Right lung (tissue), 5 donors: Measurements from ENCODE around the gene OSCP1. TPM values are rescaled to one million over a fixed set of nuclear protein-coding genes. Genes with fewer than 3 reads are reported as not detected.

Experiments
- DNase-seq, 2 donors: peaks; one replicate each; pipeline ENCODE4 v3.0.0-alpha.2; 2013
- polyA plus RNA-seq, 5 donors: library from polyadenylated mRNA; unstranded; fragments of 120-200 nt; gene quantifications; one replicate each; pipeline versions ENCODE4 v1.2.1 to v1.2.3, GENCODE V29; 2013; ENCODE audit warnings: inconsistent platforms in 1 of 5, low replicate concordance in 1 of 5; ENCODE audit not compliant: insufficient read length in 5 of 5, insufficient read depth in 1 of 5

Gene OSCP1
- polyA plus RNA-seq, 5 donors: 14.8 to 20.6 (median 20.1) TPM

DNA sequence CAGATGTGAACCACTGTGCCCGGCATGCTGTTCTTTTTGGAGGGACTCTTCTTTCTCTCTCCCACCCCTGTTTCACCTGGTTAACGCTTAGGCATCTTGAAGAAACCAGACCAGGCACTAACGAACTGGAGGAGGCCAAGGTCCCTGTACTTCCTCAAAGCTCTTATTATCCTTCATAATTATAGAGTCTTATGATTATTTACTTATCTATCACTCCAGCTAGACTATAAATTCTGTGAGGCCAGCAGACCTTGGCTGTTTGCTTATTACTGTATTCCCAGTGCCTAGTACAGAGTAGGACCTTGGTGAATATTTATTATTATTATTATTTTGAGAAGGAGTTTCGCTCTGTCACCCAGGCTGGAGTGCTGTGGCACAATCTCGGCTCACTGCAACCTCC lies 26.7 kb upstream of the OSCP1 start:
- DNase-seq: no peak

DNA sequence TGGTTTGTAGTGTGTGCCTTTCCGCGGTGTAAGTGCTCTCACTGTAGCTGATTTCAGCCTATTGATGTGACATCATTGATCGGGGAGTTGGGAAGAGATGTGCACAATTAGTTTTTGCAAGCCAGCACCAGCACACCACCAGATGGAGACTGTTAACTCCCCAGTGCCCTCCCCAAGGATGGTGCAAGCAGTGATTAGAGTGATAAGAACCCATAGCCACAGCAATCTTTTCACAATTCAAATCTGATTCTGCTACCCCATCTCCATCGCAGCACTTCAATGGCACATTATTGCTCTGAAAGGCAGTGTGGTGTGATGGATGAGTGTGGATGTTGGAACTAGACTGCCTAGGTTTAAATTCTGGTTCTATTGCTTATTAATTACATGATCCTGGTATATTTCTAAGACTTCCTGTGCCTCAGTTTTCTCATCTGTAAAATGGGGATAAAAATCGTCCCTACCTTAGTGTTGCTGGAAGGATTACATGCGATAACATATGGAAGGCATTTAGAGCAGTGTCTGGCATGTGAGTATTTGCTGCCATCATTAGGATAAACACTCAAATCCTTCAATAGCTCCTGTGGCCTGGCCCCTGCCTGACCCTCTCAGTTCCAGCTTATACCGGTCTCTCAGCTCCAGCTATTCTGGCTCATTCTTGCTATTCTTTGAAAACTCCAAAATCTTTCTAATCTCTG lies 25.8 kb upstream of the OSCP1 start:
- DNase-seq: no peak

DNA sequence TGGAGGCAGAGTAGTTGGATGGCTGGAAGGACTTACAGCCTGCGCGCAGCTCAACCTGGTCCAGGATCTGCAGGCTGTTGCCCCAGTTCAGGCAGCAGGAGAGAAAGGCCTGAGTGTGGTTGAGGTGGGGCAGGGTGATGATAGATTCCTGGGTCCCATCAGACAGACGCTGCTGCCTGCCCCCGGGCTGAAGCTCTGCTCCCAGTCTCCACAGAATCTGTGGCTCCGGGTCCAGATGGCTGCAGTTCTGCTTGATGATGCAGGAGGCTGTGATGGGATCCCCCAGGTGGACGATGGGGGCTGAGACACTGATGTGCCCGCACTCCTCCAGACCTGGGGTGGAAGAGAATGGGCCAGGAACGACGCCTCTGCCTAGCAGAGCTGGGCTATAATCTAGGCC lies 25.1 kb upstream of the OSCP1 start:
- DNase-seq: no peak

DNA sequence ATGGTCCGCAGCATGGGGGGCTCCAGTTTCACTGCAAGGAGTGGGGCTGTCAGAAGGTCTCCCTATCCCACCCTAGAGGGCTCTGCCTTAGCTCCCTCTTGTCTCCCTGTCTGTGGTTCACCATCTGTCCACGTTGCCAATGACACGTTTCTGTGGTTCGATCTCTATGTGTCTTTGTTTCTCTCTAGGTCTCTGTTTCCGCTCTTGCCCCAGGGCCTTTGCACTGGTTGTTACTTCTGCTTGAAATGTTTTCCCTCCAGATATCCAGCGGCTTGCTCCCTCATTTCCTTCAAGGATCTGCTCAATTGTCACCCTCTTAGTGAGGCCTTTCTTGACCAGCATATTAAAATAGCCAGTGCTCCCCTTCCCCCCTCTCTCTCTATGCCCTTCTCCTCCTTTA lies 22.4 kb upstream of the OSCP1 start:
- no peak for DNase-seq

DNA sequence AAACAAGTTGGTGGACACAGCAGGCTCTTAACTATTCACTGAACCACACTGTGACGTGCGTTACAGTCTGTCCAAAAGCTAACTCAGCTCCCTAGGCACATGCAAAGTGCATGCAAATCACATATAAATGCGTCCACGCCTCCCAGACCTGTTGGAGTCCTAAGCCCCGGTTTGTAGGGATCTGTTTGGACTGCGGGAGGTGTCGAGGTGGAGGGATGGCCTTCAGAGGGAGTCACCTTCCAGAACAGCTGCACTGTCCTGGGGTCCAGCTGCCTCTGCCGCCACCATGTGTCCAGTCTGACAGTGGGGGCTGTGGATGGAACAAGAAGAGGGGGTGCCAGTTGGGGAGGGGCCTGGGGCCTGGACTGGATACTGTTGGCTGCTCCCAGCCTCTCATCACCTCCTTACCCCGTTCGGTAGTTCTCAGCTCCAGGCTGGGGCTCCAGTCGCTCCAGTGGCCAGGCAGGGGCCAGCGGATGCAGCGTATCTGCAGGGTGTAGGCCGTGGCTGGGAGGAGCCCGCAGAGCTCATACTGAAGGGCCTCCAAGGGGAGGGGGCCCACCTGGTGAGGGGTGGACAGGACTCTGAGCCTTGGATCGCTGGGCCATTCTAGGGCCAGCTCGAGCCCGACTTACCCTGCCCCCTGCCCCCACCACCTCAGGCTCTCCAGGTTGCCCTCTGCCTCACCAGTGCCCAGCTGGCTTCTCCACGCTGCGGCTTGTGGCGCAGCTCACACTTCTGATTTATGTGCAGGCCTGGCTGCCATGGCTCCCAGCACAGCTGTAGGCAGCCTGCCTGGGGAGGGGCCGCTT lies 21.8 kb upstream of the OSCP1 start:
- DNase-seq: no peak

DNA sequence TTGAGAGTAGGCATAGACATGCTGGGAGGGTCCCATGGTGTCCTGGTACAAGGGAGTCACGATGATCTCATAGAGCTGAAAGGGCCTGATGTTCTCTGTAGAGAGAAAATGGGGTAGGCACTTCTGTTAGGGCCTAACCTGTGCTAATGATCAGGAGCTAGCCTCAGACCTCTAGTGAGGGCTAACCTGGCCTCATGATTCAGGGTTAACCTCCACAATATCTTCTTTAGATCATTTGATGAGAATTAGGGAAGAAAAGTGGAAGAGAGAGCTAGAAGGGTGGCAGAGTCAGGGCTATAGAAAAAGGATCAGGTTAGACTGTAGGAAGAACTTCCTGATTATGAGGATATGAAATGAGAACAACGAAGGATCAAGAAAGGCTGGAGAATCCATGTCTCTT lies 18.9 kb upstream of the OSCP1 start:
- no peak for DNase-seq

DNA sequence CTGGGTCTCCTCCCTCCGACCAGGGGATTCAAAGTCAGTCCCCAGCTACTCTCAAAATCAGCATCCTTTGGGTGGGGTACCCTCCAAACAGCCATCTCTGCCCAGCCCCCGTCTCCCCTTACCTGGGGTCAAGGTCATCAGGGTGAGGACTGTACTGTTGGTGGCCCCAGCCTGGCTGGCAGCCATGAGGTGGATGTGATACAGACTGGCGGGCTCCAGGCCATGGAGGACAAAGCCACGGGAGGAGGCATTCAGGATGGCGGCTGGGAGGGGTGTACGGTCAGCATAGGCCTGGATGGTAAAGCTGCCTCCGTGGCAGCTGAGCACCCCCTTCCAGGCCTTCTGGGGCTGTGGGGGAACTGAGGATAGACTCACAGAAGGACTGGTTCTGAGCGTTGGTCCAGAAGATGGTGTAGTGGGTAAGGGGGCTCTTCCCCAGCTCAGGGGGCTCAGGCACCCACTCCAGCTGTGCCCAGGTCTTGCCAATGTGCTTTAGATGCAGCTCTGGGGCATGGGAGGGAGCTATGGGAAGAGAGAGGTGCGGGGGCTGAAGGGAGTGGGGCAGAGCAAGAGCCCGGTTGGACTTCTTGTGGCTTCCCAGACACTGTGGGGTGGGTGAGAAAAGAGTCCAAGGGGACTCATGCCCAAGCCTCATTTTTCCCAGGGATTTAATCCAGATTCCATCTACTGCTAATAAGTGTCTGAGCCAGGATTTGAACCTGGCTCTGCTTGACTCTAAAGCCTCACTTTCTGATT lies 17.6 kb upstream of the OSCP1 start:
- DNase-seq: no peak

DNA sequence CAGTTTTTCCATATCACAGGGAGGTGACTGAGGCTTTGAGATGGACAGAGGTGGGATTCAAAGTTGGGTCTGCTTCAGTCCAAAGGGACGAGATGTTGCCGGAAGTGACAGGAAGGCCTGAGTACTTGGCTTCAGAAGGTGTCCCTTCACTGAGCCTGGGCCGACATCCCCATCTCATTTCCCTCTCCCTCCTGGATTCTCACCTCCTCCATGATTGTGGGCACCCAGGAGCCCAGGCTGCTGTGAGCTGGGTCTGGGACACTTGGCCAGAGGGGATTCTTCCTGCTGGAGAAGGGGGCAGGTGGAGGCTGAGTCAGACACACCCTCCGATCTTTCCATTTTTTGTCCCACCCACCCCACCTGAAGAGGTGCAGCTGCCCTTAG lies 16.8 kb upstream of the OSCP1 start:
- no peak for DNase-seq

DNA sequence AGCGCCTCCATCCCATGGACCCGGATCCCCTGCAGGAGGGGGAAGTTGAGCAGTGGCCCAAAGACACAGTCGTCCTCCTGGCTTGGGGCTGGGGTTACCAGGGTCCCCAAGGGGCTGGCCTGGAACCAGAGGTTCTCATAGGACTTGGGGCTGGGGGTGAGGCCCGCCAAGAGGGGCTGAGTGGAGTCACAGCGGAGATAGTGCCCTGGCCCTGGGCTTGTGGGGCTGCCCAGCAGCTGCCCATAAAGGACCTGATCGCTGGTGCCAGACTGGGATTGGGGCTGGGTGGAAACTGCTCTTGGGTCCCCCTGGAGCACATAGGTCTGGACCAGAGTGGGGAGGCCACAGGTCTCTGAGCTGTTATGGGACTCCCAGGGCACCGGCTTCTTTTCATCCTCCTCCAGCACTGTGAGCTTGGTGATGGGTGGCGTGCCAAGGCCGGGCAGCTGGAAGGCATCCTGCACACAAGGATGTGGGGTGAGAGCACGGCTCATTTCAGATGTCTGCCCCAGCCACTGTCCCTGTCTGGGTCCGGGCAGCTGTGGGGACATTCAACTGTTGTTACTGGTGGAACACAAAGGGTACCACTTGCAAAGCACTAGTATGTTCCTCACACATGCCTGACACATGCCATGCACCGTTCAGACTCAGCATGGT lies 16.2 kb upstream of the OSCP1 start:
- no peak for DNase-seq

DNA sequence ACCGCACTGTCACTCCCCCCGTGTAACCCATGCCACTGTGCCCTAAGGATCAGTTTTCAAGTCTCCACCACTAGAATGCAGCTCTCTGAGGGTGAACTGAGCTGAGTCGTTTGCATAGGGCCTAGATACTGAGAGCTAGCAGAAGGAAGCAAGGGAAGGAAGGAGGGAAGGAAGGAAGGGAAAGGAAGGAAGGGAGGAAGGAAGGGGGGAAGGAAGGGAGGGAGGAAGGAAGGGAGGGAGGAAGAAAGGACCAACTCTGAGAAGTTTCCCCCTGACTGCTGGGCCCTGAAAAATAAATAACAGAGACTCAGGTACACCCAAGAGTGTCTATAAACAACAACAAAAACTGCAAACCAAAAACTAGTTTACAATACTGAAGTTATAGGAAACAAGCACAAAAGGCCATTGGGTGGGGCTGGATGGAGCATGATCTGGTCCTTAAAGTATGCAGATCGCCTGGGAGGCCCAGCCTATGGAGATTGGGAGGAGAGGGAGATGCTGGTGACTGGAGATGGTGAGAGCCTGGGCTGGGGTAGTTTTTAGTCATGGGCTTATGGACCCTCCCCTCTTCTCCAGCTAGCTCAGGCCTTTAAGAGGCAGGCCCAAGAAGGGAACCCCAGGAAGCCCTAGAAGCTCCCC lies 15.6 kb upstream of the OSCP1 start:
- DNase-seq: no peak

DNA sequence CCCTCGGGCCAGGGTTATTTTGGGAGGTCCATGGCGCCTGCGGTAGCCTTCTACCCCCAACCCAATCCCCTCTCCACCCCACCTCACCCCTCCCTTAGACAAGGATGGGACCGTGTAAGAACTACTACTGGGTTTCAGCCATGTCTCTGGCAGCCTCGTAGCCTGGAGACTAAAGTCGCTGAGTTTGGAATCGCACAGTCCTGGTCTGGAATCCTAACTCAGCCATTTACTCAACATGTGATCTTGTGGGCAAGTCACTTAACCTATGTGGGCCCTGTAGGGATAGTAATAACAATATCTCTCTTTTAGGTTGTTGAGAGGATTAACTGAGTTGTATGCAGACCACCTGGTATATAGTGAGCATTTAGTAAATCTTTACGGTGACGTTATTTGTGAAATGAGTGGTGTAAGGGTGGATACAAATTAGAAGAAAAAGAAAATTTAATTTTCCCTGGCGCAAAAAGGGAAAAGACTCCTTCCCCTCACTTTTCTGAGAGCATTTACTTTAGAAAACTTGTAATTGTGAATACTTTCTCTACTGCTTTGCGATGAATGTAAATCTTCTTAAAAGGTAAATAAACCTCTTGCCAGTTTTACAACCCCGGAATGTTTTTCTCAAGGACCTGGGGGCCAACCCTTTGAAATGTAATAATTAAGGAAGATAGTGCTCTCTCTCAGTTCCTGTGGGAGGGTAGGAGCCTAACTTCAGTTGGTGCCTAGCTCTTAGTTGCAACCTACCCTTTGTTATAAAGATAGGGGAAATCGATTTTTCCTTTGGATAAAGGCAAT lies 14.5 kb upstream of the OSCP1 start:
- DNase-seq: no peak

DNA sequence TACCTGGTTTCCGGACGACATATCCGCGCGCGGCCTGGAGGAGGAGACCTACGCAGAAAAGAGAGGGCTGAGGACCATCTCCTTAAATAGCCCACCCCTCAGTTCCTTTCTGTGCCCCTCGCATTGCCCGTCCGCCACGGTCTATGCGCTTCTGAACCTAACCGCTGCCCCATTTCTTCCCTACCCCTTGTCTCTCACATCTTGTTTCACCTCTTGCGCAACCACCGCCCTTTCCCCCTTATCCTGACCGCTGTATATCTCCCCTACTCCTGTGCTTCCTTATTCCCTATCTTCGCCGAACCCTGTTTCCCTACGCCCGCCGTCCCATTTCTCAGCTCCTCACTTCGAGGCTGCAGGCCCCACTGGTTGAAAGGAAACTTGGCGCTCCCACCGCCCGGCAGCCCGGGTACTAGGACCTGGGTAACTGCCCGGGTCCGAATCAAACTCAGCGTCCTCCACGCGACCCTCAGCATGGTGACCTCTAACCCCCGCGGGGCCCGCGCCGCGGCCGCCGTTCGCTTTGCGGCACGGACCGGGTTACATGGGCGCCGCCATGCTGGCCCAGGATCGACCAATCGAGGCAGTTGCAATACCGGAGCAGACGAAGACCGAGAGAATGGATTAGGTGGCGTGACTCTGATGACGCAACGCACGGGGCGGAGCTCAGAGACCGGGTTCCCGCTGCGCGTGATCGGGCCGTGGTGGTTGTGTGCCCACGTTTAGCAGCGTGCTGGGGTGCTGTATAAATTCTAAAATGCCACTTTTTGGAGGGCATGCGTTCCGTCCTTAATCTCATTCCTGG lies 13.8 kb upstream of the OSCP1 start, which contains the start of gene MRPS15:
Gene MRPS15 (minus strand): TSS at position 582 of the 802 bp plus-strand sequence. CDS start 109 bp downstream, at position 473.
- peak; percentile 94 for DNase-seq

DNA sequence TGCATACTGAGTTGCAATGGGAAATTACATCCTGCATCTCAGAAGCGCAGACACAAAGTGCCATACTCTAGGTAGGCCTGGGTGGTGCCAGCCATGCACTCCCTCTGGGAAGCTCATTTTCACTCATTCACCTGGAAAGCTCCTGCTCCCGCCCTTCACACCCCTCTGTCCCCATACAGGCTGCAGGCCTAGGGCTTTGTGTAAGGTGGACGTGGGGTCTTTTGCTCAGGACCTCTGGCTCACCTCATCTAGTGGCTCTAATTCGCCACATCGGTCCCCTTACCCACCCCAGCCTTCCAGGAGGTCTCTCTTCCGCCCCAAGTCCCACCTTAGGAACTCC lies 13.2 kb upstream of the OSCP1 start:
- DNase-seq: no peak

DNA sequence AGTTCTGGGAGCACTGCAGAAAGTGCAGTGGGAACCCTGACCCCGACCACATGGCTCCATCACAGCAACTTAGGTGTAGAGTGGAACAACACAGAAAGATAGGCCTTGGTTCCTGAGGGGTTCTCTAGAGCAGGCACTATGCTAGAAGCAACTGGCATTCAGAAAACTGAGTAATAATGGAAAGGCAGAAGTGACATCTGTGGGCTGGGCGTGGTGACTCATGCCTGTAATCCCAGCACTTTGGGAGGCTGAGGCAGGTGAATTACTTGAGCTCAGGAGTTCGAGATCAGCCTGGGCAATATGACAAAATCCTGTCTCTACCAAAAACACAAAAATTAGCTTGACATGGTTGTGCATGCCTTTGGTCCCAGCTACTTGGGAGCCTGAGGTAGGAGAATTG lies 8.7 kb upstream of the OSCP1 start:
- no peak for DNase-seq

DNA sequence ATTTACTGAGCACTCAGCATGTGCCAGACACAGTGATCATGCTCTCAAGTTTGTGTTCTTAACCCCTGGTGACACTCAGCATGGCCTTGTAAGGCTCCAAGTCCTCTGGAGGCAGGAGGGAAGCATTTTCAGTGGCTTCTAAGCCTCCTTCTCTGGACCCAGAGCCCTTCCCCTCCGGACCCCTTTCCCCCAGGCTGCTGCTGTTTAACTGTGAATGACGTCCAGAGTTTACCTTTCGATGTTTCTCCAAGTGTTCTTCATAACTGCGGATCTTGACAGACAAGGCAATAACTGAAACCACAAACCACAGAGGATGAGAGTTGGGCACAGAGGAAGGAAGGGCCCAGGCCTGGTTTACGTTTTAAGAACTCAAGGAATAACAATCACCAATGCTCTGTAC lies 7.4 kb upstream of the OSCP1 start:
- DNase-seq: no peak

DNA sequence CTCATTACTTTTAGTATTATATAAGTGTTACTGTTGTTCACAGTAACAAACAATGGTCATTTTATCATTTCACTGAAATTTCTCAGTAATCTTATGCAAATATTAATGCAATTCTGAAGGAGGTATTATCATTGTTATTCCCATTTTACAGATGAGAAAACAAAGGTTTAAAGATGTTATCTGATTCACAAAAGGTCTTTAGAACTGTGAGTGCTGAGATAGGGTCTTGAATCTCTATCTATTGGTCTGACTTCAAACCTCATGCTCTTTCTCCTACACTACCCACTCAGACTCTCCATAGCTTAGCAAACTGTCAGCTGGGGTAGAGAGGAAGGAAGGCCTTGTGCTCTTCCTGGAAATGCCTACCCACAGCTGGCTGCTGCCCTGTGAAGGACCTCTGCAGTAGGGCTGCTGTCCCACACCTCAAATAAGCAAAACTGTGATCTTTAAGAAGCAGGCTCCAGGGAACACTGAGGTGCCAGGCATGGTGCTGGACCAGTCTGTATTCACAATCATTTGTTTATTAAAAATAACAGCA lies 6.2 kb upstream of the OSCP1 start:
- DNase-seq: no peak

DNA sequence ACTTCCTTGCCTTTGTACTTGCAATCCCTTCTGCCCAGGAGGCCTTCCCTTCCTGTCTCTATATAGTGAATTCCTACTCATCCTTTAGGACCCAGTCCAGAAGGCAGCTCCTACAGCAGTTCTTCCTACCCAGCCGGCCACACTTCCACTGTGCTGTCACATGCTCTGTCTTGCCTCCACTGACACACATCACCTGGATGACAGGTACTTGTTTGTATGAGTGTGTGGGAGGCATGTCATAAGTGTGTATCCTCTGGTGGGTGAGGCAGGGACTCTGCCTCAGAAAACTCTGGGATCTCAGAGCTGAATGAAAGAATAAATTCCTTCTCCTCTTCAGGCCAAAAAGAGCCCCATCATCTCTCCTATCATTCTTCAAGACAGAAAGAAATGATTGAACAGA lies 5.1 kb upstream of the OSCP1 start:
- no peak for DNase-seq

DNA sequence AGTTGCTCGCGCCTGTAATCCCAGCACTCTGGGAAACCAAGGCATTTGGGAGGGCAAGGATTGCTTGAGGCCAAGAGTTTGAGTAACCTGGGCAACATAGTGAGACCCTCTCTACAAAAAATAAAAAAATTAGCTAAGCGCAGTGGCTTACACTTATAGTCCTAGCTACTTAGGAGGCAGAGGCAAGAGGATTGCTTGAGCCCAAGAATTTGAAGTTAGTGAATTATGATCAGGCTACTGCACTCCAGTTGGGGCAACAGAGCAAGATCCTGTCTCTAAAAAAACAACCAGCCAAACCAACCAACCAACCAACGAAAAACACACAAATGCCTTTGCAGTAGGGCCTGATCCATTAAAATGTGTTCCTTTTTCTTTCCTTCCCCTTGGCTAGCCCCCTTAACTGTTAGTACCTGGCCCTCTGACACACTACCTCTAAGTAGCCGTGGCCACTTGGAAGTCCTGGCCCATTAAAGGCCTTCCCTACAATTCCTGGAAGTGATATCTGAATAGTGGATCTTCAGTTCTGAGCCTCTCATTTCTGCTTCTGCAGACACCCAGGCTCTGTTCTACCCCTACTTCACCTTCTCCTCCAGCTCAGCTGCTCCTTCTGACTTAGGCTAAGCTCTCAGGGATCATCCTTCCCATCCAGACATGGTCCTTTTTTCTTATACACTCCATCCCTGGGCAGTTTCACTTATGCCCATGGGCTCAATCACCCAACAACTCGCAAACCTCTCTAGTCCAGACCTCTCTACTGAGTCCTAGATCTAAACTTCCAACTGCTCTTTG lies 3.5 kb upstream of the OSCP1 start:
- no peak for DNase-seq

DNA sequence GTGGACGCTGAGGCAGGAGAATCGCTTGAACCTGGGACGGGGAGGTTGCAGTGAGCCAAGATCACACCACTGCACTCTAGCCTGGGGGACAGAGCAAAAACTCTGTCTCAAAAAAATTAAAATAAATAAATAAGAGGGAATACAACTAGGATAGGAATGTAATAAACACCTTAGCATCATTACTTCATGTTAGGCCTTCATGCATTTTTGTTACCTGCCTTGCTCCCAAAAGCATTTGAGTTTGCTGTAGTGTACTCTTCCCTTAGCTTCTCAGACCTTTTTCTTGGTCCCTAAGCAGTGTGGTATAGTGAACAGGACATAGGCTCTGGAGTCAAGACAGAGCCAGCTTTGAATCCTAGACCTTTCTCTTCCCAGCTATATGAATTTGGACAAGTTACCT lies 2.8 kb upstream of the OSCP1 start:
- DNase-seq: no peak
